ENCODE measurements around the gene FMNL1.
"Not testable (repeated sequence)": the region's sequence is repeated elsewhere in the genome, so short reads cannot be mapped to it uniquely, and the experiment has no call there.

The FMNL1 gene

DNA sequence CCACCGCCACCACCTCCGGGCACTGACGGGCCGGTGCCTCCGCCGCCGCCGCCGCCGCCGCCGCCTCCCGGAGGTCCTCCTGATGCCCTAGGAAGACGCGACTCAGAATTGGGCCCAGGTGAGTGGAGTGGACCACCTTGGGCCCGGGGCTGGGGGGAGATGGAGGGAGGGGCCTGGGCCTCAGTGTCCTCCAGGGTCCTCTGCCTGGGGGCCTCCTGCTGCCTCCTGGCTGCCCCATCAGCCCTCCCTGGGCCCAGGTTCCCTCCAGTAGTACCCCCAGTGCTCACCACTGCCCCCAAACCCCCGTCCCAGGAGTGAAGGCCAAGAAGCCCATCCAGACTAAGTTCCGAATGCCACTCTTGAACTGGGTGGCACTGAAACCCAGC is 20.3 kb downstream of the FMNL1 start:
- H3K36me3 ChIP-seq (ENCODE audit: control insufficient read depth, low read depth, low read length), result no peaks in the 10 kb centered on the region
- H3K27me3 ChIP-seq (ENCODE audit: control insufficient read depth, insufficient read depth, low read length), result peaks cover 43% of the 10 kb centered on the region

DNA sequence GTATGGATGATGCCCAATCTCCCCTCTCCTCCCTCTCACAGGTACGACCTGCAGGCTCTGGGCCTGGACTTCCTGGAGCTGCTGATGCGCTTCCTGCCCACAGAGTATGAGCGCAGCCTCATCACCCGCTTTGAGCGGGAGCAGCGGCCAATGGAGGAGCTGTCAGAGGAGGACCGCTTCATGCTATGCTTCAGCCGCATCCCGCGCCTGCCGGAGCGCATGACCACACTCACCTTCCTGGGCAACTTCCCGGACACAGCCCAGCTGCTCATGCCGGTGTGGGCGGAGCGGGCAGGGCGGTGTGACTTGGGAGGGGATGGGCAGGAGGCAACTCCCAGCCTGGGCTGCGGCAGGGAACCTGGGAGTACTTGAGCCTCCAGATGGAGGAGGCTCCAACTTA is 22.1 kb downstream of the FMNL1 start:
- Histone ChIP-seq H3K27ac (ENCODE audit: low read length) (no peak overlapping the region), H3K9me3 (ENCODE audit: control insufficient read depth, low read depth, low read length) (no peaks in the 10 kb centered on the region), H3K27me3 (ENCODE audit: control insufficient read depth, insufficient read depth, low read length) (peaks cover 38% of the 10 kb centered on the region), H3K9ac (ENCODE audit: low read length) (no peak overlapping the region), H3K4me3 (ENCODE audit: low read length) (no peak overlapping the region), H3K36me3 (ENCODE audit: control insufficient read depth, low read depth, low read length) (no peaks in the 10 kb centered on the region), H3K4me1 (ENCODE audit: control insufficient read depth, low read depth, low read length) (peaks cover 9% of the 10 kb centered on the region)

More for the DNA sequence above, 20.3 kb downstream of the FMNL1 start:
- Histone ChIP-seq H3K9ac (ENCODE audit: low read length) (no peak overlapping the region), H3K9me3 (ENCODE audit: control insufficient read depth, low read depth, low read length) (no peaks in the 10 kb centered on the region), H3K4me3 (ENCODE audit: low read length) (no peak overlapping the region), H3K4me1 (ENCODE audit: control insufficient read depth, low read depth, low read length) (peaks cover 7% of the 10 kb centered on the region), H3K27ac (ENCODE audit: low read length) (no peak overlapping the region)

- Histone ChIP-seq H3K36me3 (ENCODE audit: control insufficient read depth, low read depth, low read length) (peaks cover under 1% of the 10 kb centered on the region), H3K4me3 (ENCODE audit: low read length) (no peak overlapping the region), H3K9ac (ENCODE audit: low read length) (no peak overlapping the region), H3K4me1 (ENCODE audit: control insufficient read depth, low read depth, low read length) (peaks cover 12% of the 10 kb centered on the region), H3K27ac (ENCODE audit: low read length) (no peak overlapping the region), H3K27me3 (ENCODE audit: control insufficient read depth, insufficient read depth, low read length) (peaks cover 26% of the 10 kb centered on the region), H3K9me3 (ENCODE audit: control insufficient read depth, low read depth, low read length) (no peaks in the 10 kb centered on the region)
Observed at GRCh38 chr17:45244725-45245656, 23.3 kb downstream of the FMNL1 start.

- H3K36me3 ChIP-seq (ENCODE audit: control insufficient read depth, low read depth, low read length), result peaks cover 4% of the 10 kb centered on the region
- H3K4me1 ChIP-seq (ENCODE audit: control insufficient read depth, low read depth, low read length), result peaks cover 9% of the 10 kb centered on the region
- no peaks in the 10 kb centered on the region for H3K9me3 ChIP-seq (ENCODE audit: control insufficient read depth, low read depth, low read length)
- H3K9ac ChIP-seq (ENCODE audit: low read length), result no peak overlapping the region
- peaks cover 13% of the 10 kb centered on the region for H3K27me3 ChIP-seq (ENCODE audit: control insufficient read depth, insufficient read depth, low read length)
- no peak overlapping the region for H3K27ac ChIP-seq (ENCODE audit: low read length)
- peak overlapping the region; percentile 77 for H3K4me3 ChIP-seq (ENCODE audit: low read length)
Observed at GRCh38 chr17:45246338-45246737, 24.7 kb downstream of the FMNL1 start.

DNA sequence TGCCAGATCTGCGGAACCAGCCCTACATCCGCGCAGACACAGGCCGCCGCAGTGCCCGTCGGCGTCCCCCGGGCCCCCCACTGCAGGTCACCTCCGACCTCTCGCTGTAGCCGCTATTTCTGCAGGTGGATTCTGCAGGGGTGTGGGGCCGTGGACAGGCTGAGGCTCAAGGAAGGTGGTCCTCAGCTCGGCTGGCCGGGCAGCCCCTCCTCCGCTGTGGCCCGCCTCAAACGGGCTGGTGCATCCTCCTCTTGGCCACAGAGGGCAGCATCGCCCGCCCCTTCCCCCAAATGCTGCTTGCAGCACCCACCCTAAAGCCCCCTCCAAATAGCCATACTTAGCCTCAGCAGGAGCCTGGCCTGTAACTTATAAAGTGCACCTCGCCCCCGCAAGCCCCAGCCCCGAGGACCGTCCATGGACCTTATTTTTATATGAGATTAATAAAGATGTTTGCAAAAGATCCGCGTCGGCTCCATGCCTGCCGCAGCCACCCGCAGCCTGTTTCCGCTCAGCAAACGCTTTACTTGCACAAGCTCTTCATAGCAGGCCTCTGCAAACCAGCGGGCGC is 25.3 kb downstream of the FMNL1 start:
- Histone ChIP-seq H3K4me1 (ENCODE audit: control insufficient read depth, low read depth, low read length) (peaks cover 9% of the 10 kb centered on the region), H3K4me3 (ENCODE audit: low read length) (peak overlapping the region; percentile 77), H3K9me3 (ENCODE audit: control insufficient read depth, low read depth, low read length) (no peaks in the 10 kb centered on the region), H3K27ac (ENCODE audit: low read length) (no peak overlapping the region), H3K27me3 (ENCODE audit: control insufficient read depth, insufficient read depth, low read length) (peaks cover 12% of the 10 kb centered on the region), H3K36me3 (ENCODE audit: control insufficient read depth, low read depth, low read length) (peaks cover 4% of the 10 kb centered on the region), H3K9ac (ENCODE audit: low read length) (peak overlapping the region; percentile 60)

GRCh38 chr17:45247429-45248131 is 25.9 kb downstream of the FMNL1 start:
- Histone ChIP-seq H3K27me3 (ENCODE audit: control insufficient read depth, insufficient read depth, low read length) (peaks cover 6% of the 10 kb centered on the region), H3K27ac (ENCODE audit: low read length) (no peak overlapping the region), H3K9ac (ENCODE audit: low read length) (peak overlapping the region; percentile 78), H3K9me3 (ENCODE audit: control insufficient read depth, low read depth, low read length) (no peaks in the 10 kb centered on the region), H3K4me1 (ENCODE audit: control insufficient read depth, low read depth, low read length) (peaks cover 9% of the 10 kb centered on the region), H3K4me3 (ENCODE audit: low read length) (peak overlapping the region; percentile 77), H3K36me3 (ENCODE audit: control insufficient read depth, low read depth, low read length) (peaks cover 4% of the 10 kb centered on the region)

GRCh38 chr17:45248132-45248957 is 26.7 kb downstream of the FMNL1 start:
- Histone ChIP-seq H3K4me1 (ENCODE audit: control insufficient read depth, low read depth, low read length) (peaks cover 9% of the 10 kb centered on the region), H3K36me3 (ENCODE audit: control insufficient read depth, low read depth, low read length) (peaks cover 4% of the 10 kb centered on the region), H3K9me3 (ENCODE audit: control insufficient read depth, low read depth, low read length) (no peaks in the 10 kb centered on the region), H3K4me3 (ENCODE audit: low read length) (peak overlapping the region; percentile 77), H3K9ac (ENCODE audit: low read length) (peak overlapping the region; percentile 78), H3K27ac (ENCODE audit: low read length) (no peak overlapping the region), H3K27me3 (ENCODE audit: control insufficient read depth, insufficient read depth, low read length) (peaks cover 4% of the 10 kb centered on the region)

DNA sequence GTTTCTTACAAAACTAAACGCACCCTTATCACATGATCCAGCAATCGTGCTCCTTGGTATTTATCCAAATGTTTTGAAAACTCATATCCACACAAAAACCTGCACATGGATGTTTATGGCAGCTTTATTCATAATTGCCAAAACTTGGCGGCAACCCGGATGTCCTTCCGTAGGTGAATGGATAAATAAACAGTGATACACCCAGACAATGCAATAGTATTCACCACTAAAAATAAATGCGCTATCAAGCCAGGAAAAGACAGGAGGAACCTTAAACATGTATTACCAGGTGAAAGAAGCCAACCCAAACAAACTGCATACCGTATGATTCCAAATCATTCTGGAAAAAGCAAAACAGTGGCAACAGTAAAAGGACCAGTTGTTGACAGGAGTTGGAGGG is 30.2 kb downstream of the FMNL1 start:
- peaks cover 12% of the 10 kb centered on the region for H3K4me1 ChIP-seq (ENCODE audit: control insufficient read depth, low read depth, low read length)
- no peak overlapping the region for H3K9ac ChIP-seq (ENCODE audit: low read length)
- no peak overlapping the region for H3K27ac ChIP-seq (ENCODE audit: low read length)
- no peaks in the 10 kb centered on the region for H3K9me3 ChIP-seq (ENCODE audit: control insufficient read depth, low read depth, low read length)
- H3K4me3 ChIP-seq (ENCODE audit: low read length), result no peak overlapping the region
- H3K27me3 ChIP-seq (ENCODE audit: control insufficient read depth, insufficient read depth, low read length), result no peaks in the 10 kb centered on the region
- peaks cover 4% of the 10 kb centered on the region for H3K36me3 ChIP-seq (ENCODE audit: control insufficient read depth, low read depth, low read length)

GRCh38 chr17:45253237-45253636 is 31.6 kb downstream of the FMNL1 start:
- H3K9me3 ChIP-seq (ENCODE audit: control insufficient read depth, low read depth, low read length); H3K36me3 ChIP-seq (ENCODE audit: control insufficient read depth, low read depth, low read length); H3K27me3 ChIP-seq (ENCODE audit: control insufficient read depth, insufficient read depth, low read length); H3K9ac ChIP-seq (ENCODE audit: low read length); H3K27ac ChIP-seq (ENCODE audit: low read length); H3K4me3 ChIP-seq (ENCODE audit: low read length): not testable (repeated sequence)
- peaks cover 18% of the 10 kb centered on the region for H3K4me1 ChIP-seq (ENCODE audit: control insufficient read depth, low read depth, low read length)

- Histone ChIP-seq H3K36me3 (ENCODE audit: control insufficient read depth, low read depth, low read length) (peaks cover 4% of the 10 kb centered on the region), H3K27ac (ENCODE audit: low read length) (no peak overlapping the region), H3K9me3 (ENCODE audit: control insufficient read depth, low read depth, low read length) (no peaks in the 10 kb centered on the region), H3K4me3 (ENCODE audit: low read length) (no peak overlapping the region), H3K9ac (ENCODE audit: low read length) (no peak overlapping the region), H3K27me3 (ENCODE audit: control insufficient read depth, insufficient read depth, low read length) (peaks cover 5% of the 10 kb centered on the region), H3K4me1 (ENCODE audit: control insufficient read depth, low read depth, low read length) (peaks cover 15% of the 10 kb centered on the region)
Observed at GRCh38 chr17:45253879-45254278, 32.2 kb downstream of the FMNL1 start.

DNA sequence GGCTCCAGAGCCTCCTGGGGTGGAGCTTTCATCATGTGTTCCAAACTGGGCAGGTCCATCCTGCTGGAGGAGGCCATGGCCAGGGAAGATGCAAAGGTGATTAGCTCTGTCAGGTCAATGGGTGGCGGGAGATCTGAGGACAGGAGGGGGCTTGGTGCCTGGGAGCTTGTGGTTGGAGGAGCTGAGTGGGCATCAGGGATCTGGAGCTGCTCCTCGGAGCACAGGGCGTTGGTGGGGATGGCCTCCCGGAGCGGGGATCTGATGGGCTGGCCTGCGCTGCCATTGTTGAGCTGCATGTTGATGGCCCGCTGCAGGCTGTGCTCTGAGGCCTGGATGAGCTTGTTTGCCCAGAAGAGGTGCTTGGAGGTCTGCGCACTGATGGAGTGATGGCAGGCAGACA is 33.7 kb downstream of the FMNL1 start:
- peaks cover 13% of the 10 kb centered on the region for H3K4me1 ChIP-seq (ENCODE audit: control insufficient read depth, low read depth, low read length)
- H3K9ac ChIP-seq (ENCODE audit: low read length), result no peak overlapping the region

More for the DNA sequence above, 33.7 kb downstream of the FMNL1 start:
- H3K27me3 ChIP-seq (ENCODE audit: control insufficient read depth, insufficient read depth, low read length), result peaks cover 9% of the 10 kb centered on the region
- H3K4me3 ChIP-seq (ENCODE audit: low read length), result no peak overlapping the region
- no peaks in the 10 kb centered on the region for H3K36me3 ChIP-seq (ENCODE audit: control insufficient read depth, low read depth, low read length)
- no peak overlapping the region for H3K27ac ChIP-seq (ENCODE audit: low read length)
- H3K9me3 ChIP-seq (ENCODE audit: control insufficient read depth, low read depth, low read length), result no peaks in the 10 kb centered on the region
